ENCODE data around the gene ZNF528. TPM values are rescaled to one million over a fixed set of nuclear protein-coding genes. Genes with fewer than 3 reads are reported as not detected.

Gene ZNF528
- total RNA-seq = 10 to 100 TPM; 10.6 to 47.3 (median 23.0) TPM
- polyA plus RNA-seq = 10 to 100 TPM in 1 of 2 donors, 1 to 10 TPM in 1; 6.1 to 11.6 TPM
- total RNA-seq = 24.9 reads per million, percentile 55 among the genes with 10 or more reads in this experiment

GRCh38 chr19:52397310-52398080 lies at the start of gene ZNF528:
Gene ZNF528 (plus strand): TSS chr19:52397849. CDS start chr19:52402014, 4,165 bp downstream.
- Mint-ChIP-seq H3K4me3 (peak within 1 kb of the TSS; percentile 80 to 93 (median 90)), H3K36me3 (peaks cover 46 to 80% (median 66%) of the 10 kb centered on the region in 5 donors), H3K27ac (peak within 1 kb of the TSS; percentile 88 to 96 (median 91)), H3K9me3 (peaks cover 0 to 95% (median 55%) of the 10 kb centered on the region in 11 donors), H3K27me3 (no peaks in the 10 kb centered on the region), H3K4me1 (peaks cover 15 to 34% (median 25%) of the 10 kb centered on the region in 7 donors)
- DNase-seq = peak; percentile 78 to 95 (median 87)
- intact Hi-C loops (cut with micrococcal nuclease) = loop anchor here (1.0 to 10.0 kb wide), 13 partner anchors 28 to 706 kb away; partner anchors contain the start of genes ZNF480 (in 2 of the 2), ZNF808 (in 2 of the 2), ZNF880 (in 2 of the 2) and PPP2R1A (in 1 of the 2)
- CTCF ChIA-PET = interaction anchor here (0.5 to 0.8 kb wide), 2 partner anchors 12 to 127 kb away, joined by 3 read pairs; no protein-coding TSS in a partner anchor
- peaks cover 0 to 37% (median 0%) of the 10 kb centered on the region in 3 experiments for H3K36me3 ChIP-seq (ENCODE audit: control insufficient read depth in 2 of 3, insufficient read depth in 3 of 3, low read length in 3 of 3)
- no peaks in the 10 kb centered on the region for H3K27me3 ChIP-seq (ENCODE audit: control insufficient read depth in 2 of 2, insufficient read depth in 2 of 2, low read length in 2 of 2)
- peaks cover 5 to 12% of the 10 kb centered on the region in 2 donors for H3K4me1 ChIP-seq (ENCODE audit: control insufficient read depth in 2 of 2, insufficient read depth in 2 of 2, low read length in 2 of 2)
- POLR2A ChIA-PET = interaction anchor here (0.5 to 2.1 kb wide), 7 partner anchors 14 to 704 kb away, joined by 3 to 5 read pairs (median 3); partner anchors contain the start of genes ZNF578 and ZNF880
- peak; percentile 98 for ATAC-seq
- peak within 1 kb of the TSS; percentile 65 for H3K27ac ChIP-seq (ENCODE audit: low read depth, low read length)
- peak within 1 kb of the TSS; percentile 94 for H3K4me3 ChIP-seq (ENCODE audit: low read length)
- peaks cover 0 to 70% (median 11%) of the 10 kb centered on the region in 3 experiments for H3K9me3 ChIP-seq (ENCODE audit: control insufficient read depth in 2 of 3, low read length in 3 of 3)

- ChIA-PET POLR2A (no interaction called here), CTCF (no interaction called here)
- Histone ChIP-seq H3K9me3 (ENCODE audit: control insufficient read depth in 2 of 3, low read length in 3 of 3) (peaks cover 0 to 35% (median 7%) of the 10 kb centered on the region in 3 experiments), H3K4me3 (ENCODE audit: low read length) (no peak overlapping the region), H3K4me1 (ENCODE audit: control insufficient read depth in 2 of 2, insufficient read depth in 2 of 2, low read length in 2 of 2) (no peaks in the 10 kb centered on the region), H3K27ac (ENCODE audit: low read depth, low read length) (no peak overlapping the region), H3K27me3 (ENCODE audit: control insufficient read depth in 2 of 2, insufficient read depth in 2 of 2, low read length in 2 of 2) (no peaks in the 10 kb centered on the region), H3K36me3 (ENCODE audit: control insufficient read depth in 2 of 3, insufficient read depth in 3 of 3, low read length in 3 of 3) (peaks cover 0 to 40% (median 4%) of the 10 kb centered on the region in 3 experiments)
- no peak for DNase-seq
- peaks cover 12 to 95% (median 41%) of the 10 kb centered on the region in 11 donors for H3K9me3 Mint-ChIP-seq
- H3K4me3 Mint-ChIP-seq = no peak overlapping the region
- H3K27me3 Mint-ChIP-seq = no peaks in the 10 kb centered on the region
- intact Hi-C loops (cut with micrococcal nuclease) = no loop called here
- ATAC-seq = no peak
- no peak overlapping the region for H3K27ac Mint-ChIP-seq
- peaks cover 15 to 73% (median 65%) of the 10 kb centered on the region in 5 donors for H3K36me3 Mint-ChIP-seq
- H3K4me1 Mint-ChIP-seq = no peaks in the 10 kb centered on the region
Measured at GRCh38 chr19:52351512-52351911, 46.1 kb upstream of the ZNF528 start.

GRCh38 chr19:52366414-52366824 lies 31.2 kb upstream of the ZNF528 start:
- no peak overlapping the region for H3K27ac Mint-ChIP-seq
- Histone ChIP-seq H3K4me1 (ENCODE audit: control insufficient read depth in 2 of 2, insufficient read depth in 2 of 2, low read length in 2 of 2) (peaks cover 4 to 5% of the 10 kb centered on the region in 2 donors), H3K27me3 (ENCODE audit: control insufficient read depth in 2 of 2, insufficient read depth in 2 of 2, low read length in 2 of 2) (no peaks in the 10 kb centered on the region), H3K27ac (ENCODE audit: low read depth, low read length) (no peak overlapping the region), H3K4me3 (ENCODE audit: low read length) (no peak overlapping the region), H3K36me3 (ENCODE audit: control insufficient read depth in 2 of 3, insufficient read depth in 3 of 3, low read length in 3 of 3) (peaks cover 0 to 19% (median 3%) of the 10 kb centered on the region in 3 experiments), H3K9me3 (ENCODE audit: control insufficient read depth in 2 of 3, low read length in 3 of 3) (peaks cover 0 to 62% (median 4%) of the 10 kb centered on the region in 3 experiments)
- H3K9me3 Mint-ChIP-seq = peaks cover 16 to 96% (median 64%) of the 10 kb centered on the region in 11 donors
- ChIA-PET CTCF (no interaction called here), POLR2A (no interaction called here)
- no peak for ATAC-seq
- peaks cover 2 to 17% (median 14%) of the 10 kb centered on the region in 7 donors for H3K4me1 Mint-ChIP-seq
- peak overlapping the region in 1 of 10 donors; percentile 11 for H3K4me3 Mint-ChIP-seq
- intact Hi-C loops (cut with micrococcal nuclease) = loop anchor here in 1 of 2 donors (10.0 kb wide), 1 partner anchor 442 kb away; the partner anchor contains the start of gene ZNF613
- H3K27me3 Mint-ChIP-seq = no peaks in the 10 kb centered on the region
- peaks cover 31 to 59% (median 44%) of the 10 kb centered on the region in 5 donors for H3K36me3 Mint-ChIP-seq
- no peak for DNase-seq

- Mint-ChIP-seq H3K27ac (peak within 1 kb of the TSS; percentile 96 to 99 (median 98)), H3K4me1 (peaks cover 2 to 19% (median 17%) of the 10 kb centered on the region in 7 donors), H3K9me3 (peaks cover 14 to 88% (median 63%) of the 10 kb centered on the region in 11 donors), H3K36me3 (peaks cover 34 to 66% (median 52%) of the 10 kb centered on the region in 5 donors), H3K4me3 (peak within 1 kb of the TSS; percentile 90 to 98 (median 94)), H3K27me3 (no peaks in the 10 kb centered on the region)
- DNase-seq (peak; percentile 81 to 92 (median 88)), ATAC-seq (peak; percentile 97)
- CTCF ChIA-PET = interaction anchor here (0.6 kb wide), 1 partner anchor 157 kb away, joined by 3 read pairs; no protein-coding TSS in a partner anchor
- H3K4me3 ChIP-seq (ENCODE audit: low read length) = peak within 1 kb of the TSS; percentile 100
- H3K4me1 ChIP-seq (ENCODE audit: control insufficient read depth in 2 of 2, insufficient read depth in 2 of 2, low read length in 2 of 2) = peaks cover 4 to 5% of the 10 kb centered on the region in 2 donors
- peaks cover 3 to 68% (median 4%) of the 10 kb centered on the region in 3 experiments for H3K9me3 ChIP-seq (ENCODE audit: control insufficient read depth in 2 of 3, low read length in 3 of 3)
- peaks cover 3 to 38% (median 8%) of the 10 kb centered on the region in 3 experiments for H3K36me3 ChIP-seq (ENCODE audit: control insufficient read depth in 2 of 3, insufficient read depth in 3 of 3, low read length in 3 of 3)
- POLR2A ChIA-PET = interaction anchor here (0.6 to 1.4 kb wide), 6 partner anchors 29 to 621 kb away, joined by 3 to 5 read pairs (median 4); partner anchors contain the start of genes ZNF528 and ZNF610
- intact Hi-C loops (cut with micrococcal nuclease) = loop anchor here (1.0 to 10.0 kb wide), 8 partner anchors 28 to 445 kb away; partner anchors contain the start of genes ZNF528 (in 2 of the 2), ZNF610 (in 2 of the 2), ZNF432 (in 1 of the 2) and ZNF480 (in 1 of the 2)
- H3K27me3 ChIP-seq (ENCODE audit: control insufficient read depth in 2 of 2, insufficient read depth in 2 of 2, low read length in 2 of 2) = no peaks in the 10 kb centered on the region
- H3K27ac ChIP-seq (ENCODE audit: low read depth, low read length) = peak within 1 kb of the TSS; percentile 92
Measured at GRCh38 chr19:52369559-52370340, 27.9 kb upstream of the ZNF528 start, which contains the start of gene ZNF880. Gene ZNF880 (plus strand): TSS chr19:52369923. CDS start chr19:52369966, 43 bp downstream.

GRCh38 chr19:52370341-52370710 lies 27.3 kb upstream of the ZNF528 start:
- H3K36me3 ChIP-seq (ENCODE audit: control insufficient read depth in 2 of 3, insufficient read depth in 3 of 3, low read length in 3 of 3) = peaks cover 3 to 42% (median 9%) of the 10 kb centered on the region in 3 experiments
- Mint-ChIP-seq H3K27me3 (no peaks in the 10 kb centered on the region), H3K9me3 (peaks cover 13 to 88% (median 64%) of the 10 kb centered on the region in 11 donors), H3K4me3 (peak overlapping the region; percentile 90 to 98 (median 94)), H3K36me3 (peaks cover 36 to 69% (median 56%) of the 10 kb centered on the region in 5 donors), H3K27ac (peak overlapping the region; percentile 96 to 99 (median 98)), H3K4me1 (peaks cover 2 to 19% (median 17%) of the 10 kb centered on the region in 7 donors)
- POLR2A ChIA-PET = interaction anchor here (1.0 to 1.4 kb wide), 4 partner anchors 28 to 365 kb away, joined by 3 to 5 read pairs (median 4); partner anchors contain the start of gene ZNF528
- peaks cover 4 to 5% of the 10 kb centered on the region in 2 donors for H3K4me1 ChIP-seq (ENCODE audit: control insufficient read depth in 2 of 2, insufficient read depth in 2 of 2, low read length in 2 of 2)
- intact Hi-C loops (cut with micrococcal nuclease) = loop anchor here (1.0 kb wide), 2 partner anchors 34 to 73 kb away; partner anchors contain the start of genes ZNF480 (in 1 of the 2) and ZNF610 (in 1 of the 2)
- ATAC-seq = no peak
- H3K27ac ChIP-seq (ENCODE audit: low read depth, low read length) = peak overlapping the region; percentile 92
- H3K9me3 ChIP-seq (ENCODE audit: control insufficient read depth in 2 of 3, low read length in 3 of 3) = peaks cover 3 to 64% (median 4%) of the 10 kb centered on the region in 3 experiments
- peak overlapping the region; percentile 100 for H3K4me3 ChIP-seq (ENCODE audit: low read length)
- no peaks in the 10 kb centered on the region for H3K27me3 ChIP-seq (ENCODE audit: control insufficient read depth in 2 of 2, insufficient read depth in 2 of 2, low read length in 2 of 2)
- DNase-seq = no peak
- CTCF ChIA-PET = no interaction called here
